Stimulated activated CD4-positive, alpha-beta T cell treated with anti-CD3 and anti-CD28 coated beads, Interleukin-1b, Interleukin-23, amount 100 ng/mL, for 1 hour (primary cell): ENCODE data around the gene ATP6V0A4.
"Not testable (repeated sequence)": the region's sequence is repeated elsewhere in the genome, so short reads cannot be mapped to it uniquely, and the experiment has no call there.

Experiments
- DNase-seq, 2 donors: peaks; one replicate each; pipeline ENCODE4 v3.0.0-alpha.2; 2020; ENCODE audit warnings: low read depth in 2 of 2

Gene ATP6V0A4

GRCh38 chr7:138699661-138700060 is 98.3 kb downstream of the ATP6V0A4 start:
- DNase-seq: no peak

- no peak for DNase-seq
Measured at GRCh38 chr7:138698281-138698680, 99.7 kb downstream of the ATP6V0A4 start.

- DNase-seq: no peak
Measured at GRCh38 chr7:138697535-138698182, 100.3 kb downstream of the ATP6V0A4 start.

- DNase-seq: not testable (repeated sequence)
Measured at GRCh38 chr7:138695776-138696175, 102.2 kb downstream of the ATP6V0A4 start.

- DNase-seq: no peak
Measured at GRCh38 chr7:138695106-138695505, 102.9 kb downstream of the ATP6V0A4 start.

- no peak for DNase-seq
Measured at GRCh38 chr7:138691178-138691577, 106.8 kb downstream of the ATP6V0A4 start.

- DNase-seq: no peak
Measured at GRCh38 chr7:138690495-138690894, 107.5 kb downstream of the ATP6V0A4 start.

- DNase-seq: not testable (repeated sequence)
Measured at GRCh38 chr7:138688037-138688436, 110.0 kb downstream of the ATP6V0A4 start.

- no peak for DNase-seq
Measured at GRCh38 chr7:138684340-138684739, 113.7 kb downstream of the ATP6V0A4 start.

GRCh38 chr7:138679793-138680192 is 118.2 kb downstream of the ATP6V0A4 start:
- no peak for DNase-seq

GRCh38 chr7:138670594-138670993 is 127.4 kb downstream of the ATP6V0A4 start:
- no peak for DNase-seq

GRCh38 chr7:138669364-138669763 is 128.6 kb downstream of the ATP6V0A4 start:
- no peak for DNase-seq

- DNase-seq: no peak
Measured at GRCh38 chr7:138668946-138669345, 129.1 kb downstream of the ATP6V0A4 start.

- no peak for DNase-seq
Measured at GRCh38 chr7:138668229-138668596, 129.8 kb downstream of the ATP6V0A4 start.

GRCh38 chr7:138667535-138668228 is 130.3 kb downstream of the ATP6V0A4 start:
- DNase-seq: no peak

GRCh38 chr7:138666385-138666784 is 131.6 kb downstream of the ATP6V0A4 start:
- DNase-seq: no peak

- DNase-seq: no peak
Measured at GRCh38 chr7:138665669-138666140, 132.3 kb downstream of the ATP6V0A4 start.

GRCh38 chr7:138665249-138665648 is 132.7 kb downstream of the ATP6V0A4 start:
- DNase-seq: no peak

GRCh38 chr7:138663725-138664710 is 134.0 kb downstream of the ATP6V0A4 start:
- DNase-seq: no peak

GRCh38 chr7:138662991-138663320 is 135.0 kb downstream of the ATP6V0A4 start:
- no peak for DNase-seq

GRCh38 chr7:138662076-138662990 is 135.7 kb downstream of the ATP6V0A4 start:
- DNase-seq: no peak
